OCI-LY3 (cell line): ENCODE measurements around the gene NPIPA1.
"Not testable (repeated sequence)": the region's sequence is repeated elsewhere in the genome, so short reads cannot be mapped to it uniquely, and the experiment has no call there.

ENCODE experiments used
- EZH2phosphoT487 ChIP-seq: fragments of 200-600 bp; shearing (Covaris generic); IDR thresholded peaks from 2 replicates; pipeline ENCODE4 v1.6.1; 2018; ENCODE audit warnings: antibody characterized with exemption, mixed run types, low read depth
- TF ChIP-seq, protein P1 (sequence below): fragments of 200-600, 300-600 bp; sonication (generic); IDR thresholded peaks from 2 replicates; pipeline ENCODE4 v1.5.1; 2014; ENCODE audit warnings: antibody characterized with exemption, low read length, low read depth

DNA sequence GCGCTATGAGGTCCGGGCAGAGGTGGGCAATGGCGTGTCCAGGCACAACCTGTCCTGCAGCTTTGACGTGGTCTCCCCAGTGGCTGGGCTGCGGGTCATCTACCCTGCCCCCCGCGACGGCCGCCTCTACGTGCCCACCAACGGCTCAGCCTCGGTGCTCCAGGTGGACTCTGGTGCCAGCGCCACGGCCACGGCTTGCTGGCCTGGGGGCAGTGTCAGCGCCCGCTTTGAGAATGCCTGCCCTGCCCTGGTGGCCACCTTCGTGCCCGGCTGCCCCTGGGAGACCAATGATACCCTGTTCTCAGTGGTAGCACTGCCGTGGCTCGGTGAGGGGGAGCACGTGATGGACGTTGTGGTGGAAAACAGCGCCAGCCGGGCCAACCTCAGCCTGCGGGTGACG is 15.0 kb upstream of the NPIPA1 start:
- TF ChIP-seq, protein P1, sequence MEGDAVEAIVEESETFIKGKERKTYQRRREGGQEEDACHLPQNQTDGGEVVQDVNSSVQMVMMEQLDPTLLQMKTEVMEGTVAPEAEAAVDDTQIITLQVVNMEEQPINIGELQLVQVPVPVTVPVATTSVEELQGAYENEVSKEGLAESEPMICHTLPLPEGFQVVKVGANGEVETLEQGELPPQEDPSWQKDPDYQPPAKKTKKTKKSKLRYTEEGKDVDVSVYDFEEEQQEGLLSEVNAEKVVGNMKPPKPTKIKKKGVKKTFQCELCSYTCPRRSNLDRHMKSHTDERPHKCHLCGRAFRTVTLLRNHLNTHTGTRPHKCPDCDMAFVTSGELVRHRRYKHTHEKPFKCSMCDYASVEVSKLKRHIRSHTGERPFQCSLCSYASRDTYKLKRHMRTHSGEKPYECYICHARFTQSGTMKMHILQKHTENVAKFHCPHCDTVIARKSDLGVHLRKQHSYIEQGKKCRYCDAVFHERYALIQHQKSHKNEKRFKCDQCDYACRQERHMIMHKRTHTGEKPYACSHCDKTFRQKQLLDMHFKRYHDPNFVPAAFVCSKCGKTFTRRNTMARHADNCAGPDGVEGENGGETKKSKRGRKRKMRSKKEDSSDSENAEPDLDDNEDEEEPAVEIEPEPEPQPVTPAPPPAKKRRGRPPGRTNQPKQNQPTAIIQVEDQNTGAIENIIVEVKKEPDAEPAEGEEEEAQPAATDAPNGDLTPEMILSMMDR: not testable (repeated sequence)
- TF ChIP-seq EZH2phosphoT487: not testable (repeated sequence)
